ENCODE data around the gene BNIP3.

DNA sequence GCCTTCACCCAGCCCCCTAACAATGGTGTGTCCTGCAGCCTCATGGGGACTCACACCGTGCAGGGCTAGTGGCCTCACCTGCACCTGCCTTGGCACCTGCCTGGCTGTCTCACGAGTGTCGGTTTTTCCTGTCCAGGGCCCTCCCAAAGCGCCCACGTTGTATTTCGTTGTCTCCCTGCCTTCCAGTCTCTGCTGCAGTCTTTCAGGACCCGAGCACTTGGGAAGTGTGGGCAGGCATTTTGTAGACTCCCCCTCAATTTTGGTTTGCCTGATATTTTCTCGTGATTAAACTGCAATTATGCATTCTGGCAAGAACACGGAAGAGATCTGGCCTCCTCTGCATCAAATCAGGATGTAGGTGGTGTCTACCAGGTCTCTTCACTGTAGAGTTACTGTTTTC, 17.9 kb downstream of the BNIP3 start:
- TF ChIP-seq, protein P1, sequence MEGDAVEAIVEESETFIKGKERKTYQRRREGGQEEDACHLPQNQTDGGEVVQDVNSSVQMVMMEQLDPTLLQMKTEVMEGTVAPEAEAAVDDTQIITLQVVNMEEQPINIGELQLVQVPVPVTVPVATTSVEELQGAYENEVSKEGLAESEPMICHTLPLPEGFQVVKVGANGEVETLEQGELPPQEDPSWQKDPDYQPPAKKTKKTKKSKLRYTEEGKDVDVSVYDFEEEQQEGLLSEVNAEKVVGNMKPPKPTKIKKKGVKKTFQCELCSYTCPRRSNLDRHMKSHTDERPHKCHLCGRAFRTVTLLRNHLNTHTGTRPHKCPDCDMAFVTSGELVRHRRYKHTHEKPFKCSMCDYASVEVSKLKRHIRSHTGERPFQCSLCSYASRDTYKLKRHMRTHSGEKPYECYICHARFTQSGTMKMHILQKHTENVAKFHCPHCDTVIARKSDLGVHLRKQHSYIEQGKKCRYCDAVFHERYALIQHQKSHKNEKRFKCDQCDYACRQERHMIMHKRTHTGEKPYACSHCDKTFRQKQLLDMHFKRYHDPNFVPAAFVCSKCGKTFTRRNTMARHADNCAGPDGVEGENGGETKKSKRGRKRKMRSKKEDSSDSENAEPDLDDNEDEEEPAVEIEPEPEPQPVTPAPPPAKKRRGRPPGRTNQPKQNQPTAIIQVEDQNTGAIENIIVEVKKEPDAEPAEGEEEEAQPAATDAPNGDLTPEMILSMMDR (IDR thresholded peaks at IDR 0.05): no peak
- TF ChIP-seq POLR2AphosphoS5 (IDR thresholded peaks at IDR 0.05): no peak

Measured in upper lobe of left lung (tissue), 4 donors.